SIG-M5 treated with dmso at 0.1 percent for 504 hours (cell line): ENCODE measurements around the gene GPR132.

Source experiments
- DNase-seq: peaks from one replicate; lab custom pipeline; 2025; ENCODE audit not compliant: unreplicated experiment; lab: John Stamatoyannopoulos, UW

The GPR132 gene

GRCh38 chr14:105076296-105076804 lies 11.1 kb upstream of the GPR132 start:
- DNase-seq = no peak

- peak; percentile 37 for DNase-seq
These were observed 10.4 kb upstream of the GPR132 start for GRCh38 chr14:105075379-105076295.

- no peak for DNase-seq
These were observed 9.4 kb upstream of the GPR132 start for GRCh38 chr14:105074601-105075053.

- no peak for DNase-seq
These were observed 8.7 kb upstream of the GPR132 start for GRCh38 chr14:105073720-105074600.

- DNase-seq = no peak
These were observed 7.9 kb upstream of the GPR132 start for GRCh38 chr14:105072892-105073719.

GRCh38 chr14:105072381-105072861 lies 7.2 kb upstream of the GPR132 start:
- DNase-seq = no peak

- no peak for DNase-seq
These were observed 6.7 kb upstream of the GPR132 start for GRCh38 chr14:105071942-105072341.

GRCh38 chr14:105071326-105071725 lies 6.1 kb upstream of the GPR132 start:
- DNase-seq = no peak

GRCh38 chr14:105070760-105071137 lies 5.5 kb upstream of the GPR132 start:
- no peak for DNase-seq

- peak; percentile 96 for DNase-seq
These were observed 4.9 kb upstream of the GPR132 start for GRCh38 chr14:105069871-105070759.

GRCh38 chr14:105069522-105069870 lies 4.3 kb upstream of the GPR132 start:
- no peak for DNase-seq

GRCh38 chr14:105068818-105069217 lies 3.6 kb upstream of the GPR132 start:
- no peak for DNase-seq

GRCh38 chr14:105067969-105068301 lies 2.7 kb upstream of the GPR132 start:
- DNase-seq = no peak

GRCh38 chr14:105067140-105067968 lies 2.1 kb upstream of the GPR132 start:
- no peak for DNase-seq

- DNase-seq = no peak
These were observed 1.2 kb upstream of the GPR132 start for GRCh38 chr14:105066240-105067071.

GRCh38 chr14:105064721-105065143 lies 498 bp downstream of the GPR132 start:
- DNase-seq = peak; percentile 57

GRCh38 chr14:105064001-105064400 lies 1.2 kb downstream of the GPR132 start:
- DNase-seq = no peak

GRCh38 chr14:105063506-105063905 lies 1.7 kb downstream of the GPR132 start:
- peak; percentile 76 for DNase-seq
